Measurements from ENCODE around the gene SBK1.
"Not testable (repeated sequence)": the region's sequence is repeated elsewhere in the genome, so short reads cannot be mapped to it uniquely, and the experiment has no call there.

Gene SBK1

DNA sequence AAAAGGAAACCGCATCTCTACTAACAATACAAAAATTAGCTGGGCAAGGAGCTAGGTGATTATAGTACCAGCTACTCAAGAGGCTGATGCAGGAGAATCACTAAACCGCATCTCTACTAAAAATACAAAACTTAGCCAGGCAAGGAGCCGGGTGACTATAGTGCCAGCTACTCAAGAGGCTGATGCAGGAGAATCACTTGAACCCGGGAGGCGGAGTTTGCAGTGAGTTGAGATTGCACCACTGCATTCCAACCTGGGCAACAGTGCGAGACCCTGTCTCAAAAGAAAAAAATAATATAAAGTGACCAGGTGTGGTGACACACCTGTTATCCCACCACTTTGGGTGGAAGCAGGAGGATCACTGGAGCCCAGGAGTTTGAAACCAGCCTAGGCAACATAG lies 45.9 kb downstream of the SBK1 start:
- DNase-seq, result not testable (repeated sequence)

- DNase-seq, result not testable (repeated sequence)
These were observed 70.3 kb downstream of the SBK1 start for GRCh38 chr16:28362600-28362999.

- not testable (repeated sequence) for DNase-seq
These were observed 71.1 kb downstream of the SBK1 start, which contains the start of gene NPIPB6 for GRCh38 chr16:28363408-28363807. Gene NPIPB6 (minus strand): TSS chr16:28363508. CDS start chr16:28362822, 686 bp downstream.

DNA sequence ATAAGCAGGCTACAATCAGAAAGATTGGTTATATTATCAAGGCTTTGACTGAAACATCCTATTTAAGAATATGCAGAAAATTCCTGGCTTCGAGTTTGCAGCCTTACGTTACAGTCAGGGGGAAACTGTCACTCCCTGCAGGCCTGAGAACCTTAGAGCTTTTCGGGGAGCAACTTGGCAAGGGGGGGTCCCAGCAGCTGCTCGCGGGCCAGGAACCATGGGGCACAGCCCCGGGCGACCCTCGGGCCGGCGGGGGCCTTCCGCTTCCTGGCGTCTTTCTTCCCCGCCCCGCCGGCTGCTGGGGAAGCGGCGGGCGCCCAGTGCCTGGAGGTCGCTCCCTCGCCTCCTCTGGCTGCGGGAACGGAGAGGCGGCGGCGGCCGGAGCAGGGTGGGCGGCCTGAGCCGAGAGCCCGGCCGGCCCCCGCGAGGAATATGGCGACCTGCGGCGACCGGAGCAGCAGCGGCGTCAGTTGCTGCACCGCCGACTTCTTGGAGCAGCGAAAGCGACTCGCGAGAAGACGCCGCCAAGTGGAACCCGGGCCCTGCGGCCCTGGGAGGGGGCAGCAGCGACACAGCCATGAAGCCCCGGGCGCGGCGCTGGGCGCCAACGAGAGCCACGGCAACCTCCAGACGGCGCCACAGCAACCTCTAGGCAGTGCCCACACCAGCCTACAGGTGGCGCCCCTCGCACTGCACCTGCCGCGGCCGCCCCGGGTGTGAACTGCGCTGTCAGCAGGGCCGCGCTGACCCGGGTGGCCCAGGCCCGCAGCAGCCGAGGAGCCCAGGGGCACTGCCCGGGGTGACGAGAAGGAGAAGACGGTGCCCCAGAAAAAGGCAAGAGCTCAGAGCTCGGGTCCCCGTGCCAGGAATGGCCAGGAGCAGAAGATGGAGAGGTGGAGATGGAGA lies 72.2 kb downstream of the SBK1 start:
- not testable (repeated sequence) for DNase-seq

GRCh38 chr16:28367926-28368325 lies 75.6 kb downstream of the SBK1 start:
- DNase-seq, result not testable (repeated sequence)

Data from fibroblast of upper back skin (primary cell).